ENCODE data around the gene SPTLC3.

DNA sequence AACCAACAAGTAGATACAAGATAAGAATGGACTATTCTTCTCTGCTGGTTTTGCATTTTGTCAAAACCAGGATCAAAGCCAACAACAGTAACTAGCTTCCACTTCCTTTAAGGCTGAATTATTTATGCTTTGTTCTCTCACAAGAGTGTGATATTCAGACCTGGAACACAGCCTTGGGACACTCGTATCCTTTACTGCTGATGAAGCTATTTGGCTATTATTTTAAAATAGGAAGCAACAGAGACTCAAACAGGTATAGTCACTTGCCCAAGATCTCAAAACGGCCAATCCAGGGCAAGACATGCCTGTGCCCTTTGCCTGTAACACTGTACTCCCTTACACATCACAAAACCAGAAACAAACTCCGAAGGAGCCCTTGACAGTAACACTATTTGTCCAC, 19.9 kb downstream of the SPTLC3 start:
- TF ChIP-seq TAF1 (IDR thresholded peaks at IDR 0.05; ENCODE audit: borderline replicate concordance, insufficient read depth, low read length) (no peak), FOXP2 (optimal IDR thresholded peaks at IDR 0.05; ENCODE audit: borderline replicate concordance, extremely low read depth, extremely low read length, insufficient read depth) (no peak), REST (IDR thresholded peaks at IDR 0.05; ENCODE audit: insufficient read depth in 1 of 2, low read depth in 2 of 2, low read length in 2 of 2) (no peak), SIN3A (IDR thresholded peaks at IDR 0.05; ENCODE audit: borderline replicate concordance, insufficient read depth, low read length) (no peak), POLR2AphosphoS5 (IDR thresholded peaks at IDR 0.05; ENCODE audit: low read depth, low read length) (no peak)

Data from PFSK-1 (cell line).